Activated T-cell treated with anti-CD3 and anti-CD28 coated beads for 4 hours (primary cell): Measurements from ENCODE around the gene SMCHD1.
"Not testable (repeated sequence)": the region's sequence is repeated elsewhere in the genome, so short reads cannot be mapped to it uniquely, and the experiment has no call there.

Experiments
- DNase-seq: peaks from one replicate; pipeline ENCODE4 v3.0.0-alpha.2; 2020

The SMCHD1 gene

DNA sequence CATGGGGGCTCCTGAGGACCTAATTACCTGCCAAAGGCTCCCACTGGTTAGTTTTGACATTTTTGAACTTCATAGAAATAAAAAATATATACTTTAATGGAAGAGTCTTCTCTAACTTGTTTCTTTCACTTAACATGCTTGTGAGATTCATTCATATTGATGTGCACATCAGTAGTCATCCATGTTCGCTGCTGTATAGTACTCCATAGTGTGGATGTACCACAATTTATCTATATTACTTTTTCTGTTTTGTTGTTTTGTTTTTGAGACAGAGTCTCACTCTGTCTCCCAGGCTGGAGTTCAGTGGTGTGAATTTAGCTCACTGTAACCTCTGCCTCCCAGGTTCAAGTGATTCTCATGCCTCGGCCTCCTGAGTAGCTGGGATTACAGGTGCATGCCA is 168.4 kb downstream of the SMCHD1 start:
- DNase-seq: no peak

DNA sequence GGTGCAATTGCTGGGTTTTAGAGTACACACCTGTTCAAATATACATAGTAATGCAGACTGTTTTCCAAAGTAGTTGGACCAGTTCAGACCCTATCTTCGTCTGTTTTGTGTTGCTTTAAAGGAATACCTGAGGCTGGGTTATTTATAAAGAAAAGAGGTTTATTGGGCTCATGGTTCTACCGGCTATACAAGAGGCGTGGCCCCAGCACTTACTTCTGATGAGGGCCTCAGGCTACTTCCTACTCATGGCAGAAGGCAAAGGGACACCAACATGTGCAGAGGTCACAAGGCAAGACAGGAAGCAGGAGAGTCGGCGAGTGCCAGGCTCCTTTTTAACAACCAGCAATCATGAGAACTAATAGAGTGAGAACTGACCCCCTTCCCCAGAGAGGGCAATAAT is 169.3 kb downstream of the SMCHD1 start:
- no peak for DNase-seq

DNA sequence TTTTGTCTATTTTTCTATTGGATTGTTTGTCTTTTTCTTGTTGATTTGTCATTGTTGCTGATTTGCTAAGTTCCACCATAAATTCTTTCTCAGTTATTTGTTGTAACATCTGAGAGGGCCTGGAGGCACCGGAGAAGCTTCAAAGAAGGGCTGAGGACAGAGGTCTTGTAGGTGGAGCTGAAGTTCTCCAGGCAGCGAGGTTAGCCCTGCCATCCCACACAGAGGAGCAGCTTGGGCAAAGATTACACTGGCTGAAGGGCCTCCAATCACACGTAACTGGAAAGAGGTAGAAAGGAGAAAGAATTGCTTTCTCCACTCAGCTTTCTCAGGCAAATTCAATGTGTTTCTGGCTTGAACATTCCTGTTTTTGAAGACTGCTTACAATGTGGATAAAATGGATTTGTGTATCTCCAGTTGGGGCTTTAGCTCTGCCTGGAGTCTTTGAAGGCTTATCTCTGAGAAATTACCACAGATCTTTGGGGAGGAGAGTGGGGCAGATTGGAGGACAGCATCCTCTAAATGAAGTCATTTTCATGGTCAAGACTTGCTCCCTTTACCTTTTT is 170.2 kb downstream of the SMCHD1 start:
- no peak for DNase-seq

DNA sequence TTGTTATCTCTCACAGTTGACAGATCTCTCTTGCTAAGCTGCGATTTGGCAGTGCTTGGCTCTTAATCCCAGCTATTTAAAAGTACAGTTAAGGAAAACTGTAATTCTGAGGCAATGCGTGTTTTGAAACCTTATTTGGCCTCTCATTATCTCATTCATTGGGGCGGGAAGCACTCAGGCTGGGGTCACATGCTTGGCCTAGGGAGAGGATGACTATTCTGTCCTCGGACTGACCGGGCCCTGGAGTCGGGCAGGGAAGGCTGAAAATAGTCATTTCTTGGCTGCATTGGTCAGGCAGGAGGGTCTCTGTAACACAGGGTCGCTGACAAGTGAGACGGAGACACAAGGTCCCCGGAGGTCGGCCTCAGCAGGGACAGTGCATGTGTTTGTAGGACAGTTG is 171.1 kb downstream of the SMCHD1 start:
- no peak for DNase-seq

DNA sequence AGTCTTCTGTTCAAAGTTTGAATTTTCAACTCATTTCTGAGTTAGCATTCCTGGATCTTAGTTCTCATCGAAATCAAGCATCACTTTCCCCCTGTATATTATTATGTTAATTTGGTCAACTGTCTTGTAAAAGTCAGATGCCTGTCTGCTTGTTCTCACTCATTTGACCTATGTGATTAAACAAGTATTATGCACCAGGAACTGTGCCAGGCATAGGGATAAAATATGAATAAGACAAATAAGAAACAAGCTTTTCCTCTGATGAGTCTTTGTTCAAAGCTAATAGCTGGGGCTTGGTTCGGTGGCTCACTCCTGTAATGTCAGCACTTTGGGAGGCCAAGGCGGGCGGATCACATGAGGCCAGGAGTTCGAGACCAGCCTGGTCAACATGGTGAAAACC is 171.5 kb downstream of the SMCHD1 start:
- DNase-seq: no peak

DNA sequence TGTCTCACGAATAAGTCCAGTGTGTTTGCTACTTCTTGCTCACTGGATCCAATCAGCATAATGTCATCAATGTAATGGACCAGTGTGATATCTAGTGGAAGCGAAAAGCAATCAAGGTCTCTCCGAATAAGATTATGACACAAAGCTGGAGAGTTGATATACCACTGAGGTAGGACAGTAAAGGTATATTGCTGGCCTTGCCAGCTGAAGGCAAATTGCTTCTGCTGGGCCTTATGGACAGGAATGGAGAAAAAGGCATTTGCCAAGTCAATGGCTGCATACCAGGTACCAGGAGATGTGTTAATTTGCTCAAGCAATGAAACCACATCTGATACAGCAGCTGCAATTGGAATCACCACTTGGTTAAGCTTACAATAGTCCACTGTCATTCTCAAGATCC is 180.6 kb downstream of the SMCHD1 start:
- DNase-seq: not testable (repeated sequence)

DNA sequence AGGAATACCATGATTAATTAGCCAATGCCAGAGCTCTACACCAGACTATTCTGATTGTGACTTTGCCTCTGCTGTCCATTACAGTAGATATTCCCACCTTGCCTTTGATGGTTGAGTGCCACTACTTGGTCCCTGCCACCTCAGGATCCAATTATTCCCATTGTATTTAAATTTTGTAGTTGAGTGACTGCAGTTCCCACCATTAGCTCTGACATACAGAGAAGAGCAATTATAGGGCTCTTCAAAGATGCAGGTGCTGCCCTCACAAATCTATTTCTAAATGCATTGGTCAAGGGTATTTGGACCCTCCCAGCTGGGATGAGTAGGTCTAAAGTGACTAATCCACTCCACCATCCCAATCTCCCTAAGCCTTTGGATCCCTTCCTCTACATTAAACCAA is 181.8 kb downstream of the SMCHD1 start:
- not testable (repeated sequence) for DNase-seq

DNA sequence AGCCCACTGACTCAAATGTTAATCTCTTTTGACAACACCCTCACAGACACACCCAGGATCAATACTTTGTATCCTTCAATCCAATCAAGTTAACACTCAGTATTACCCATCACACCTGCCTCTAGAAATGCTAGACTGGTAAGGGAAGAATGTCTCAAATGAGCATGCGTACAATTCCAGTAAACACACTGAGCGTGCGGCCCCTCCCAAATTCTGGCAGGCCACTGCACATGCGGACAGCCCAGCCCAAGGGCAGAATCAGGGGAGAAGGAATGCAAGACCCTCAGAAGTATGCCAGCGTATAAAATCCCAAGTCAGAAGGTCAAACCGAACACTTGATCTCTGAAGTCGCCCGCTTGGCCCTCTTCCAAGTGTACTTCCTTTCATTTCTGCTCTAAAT is 183.7 kb downstream of the SMCHD1 start:
- no peak for DNase-seq

DNA sequence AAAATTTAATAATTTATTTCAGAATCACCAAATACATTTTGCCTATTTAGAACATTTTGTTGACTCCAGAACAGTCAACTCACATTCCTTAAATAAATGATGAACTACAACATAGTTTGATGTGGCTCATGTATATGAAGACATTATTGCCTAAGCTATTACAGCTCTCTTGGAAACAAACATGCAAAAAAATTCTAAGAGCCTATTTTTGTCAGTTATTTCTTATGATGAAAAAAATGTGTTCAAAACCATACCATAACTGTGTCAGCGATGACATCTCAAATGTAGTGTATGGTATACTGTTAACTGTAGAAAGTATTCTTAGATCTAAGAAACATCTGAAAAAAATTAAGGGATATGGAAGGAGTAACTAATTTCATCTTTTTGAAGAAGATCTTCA is 185.0 kb downstream of the SMCHD1 start:
- DNase-seq: no peak

DNA sequence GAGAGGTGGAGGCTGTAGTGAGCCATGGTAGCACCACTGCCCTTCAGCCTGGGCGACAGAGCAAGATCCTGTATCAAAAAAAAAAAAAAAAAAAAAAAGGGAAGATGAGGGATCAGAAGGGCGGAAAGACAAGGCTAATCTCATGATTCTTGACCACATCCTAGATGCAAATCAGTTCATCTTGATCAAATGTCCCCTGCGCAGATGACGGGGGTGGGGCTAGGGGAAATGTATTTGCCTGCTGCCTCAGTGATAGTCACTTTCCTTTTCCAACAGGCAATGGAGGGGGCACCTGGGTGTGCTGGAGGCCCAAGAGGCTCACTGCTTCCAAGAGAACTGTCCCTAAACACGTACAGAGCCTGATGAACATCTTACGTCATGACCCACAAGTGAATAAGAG is 187.6 kb downstream of the SMCHD1 start:
- DNase-seq: no peak

DNA sequence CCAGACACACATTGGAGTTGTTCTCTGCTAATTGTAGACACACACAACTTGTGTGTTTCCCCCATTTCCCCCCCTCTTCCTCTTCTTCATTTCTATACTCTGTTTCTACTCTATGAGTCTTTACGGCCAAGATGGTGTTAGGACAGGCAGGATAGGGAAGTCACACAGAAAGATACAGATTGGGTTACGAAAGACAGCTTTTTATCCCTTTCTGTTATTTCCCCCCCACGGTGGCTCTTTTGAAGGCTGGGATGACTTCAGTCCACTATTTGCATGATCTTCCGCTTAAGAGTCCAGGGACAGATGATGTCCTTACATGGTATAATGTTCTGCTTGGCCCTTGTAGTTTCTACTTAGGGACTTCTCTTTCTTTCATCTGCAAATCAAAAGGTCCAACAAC is 189.6 kb downstream of the SMCHD1 start:
- DNase-seq: no peak

DNA sequence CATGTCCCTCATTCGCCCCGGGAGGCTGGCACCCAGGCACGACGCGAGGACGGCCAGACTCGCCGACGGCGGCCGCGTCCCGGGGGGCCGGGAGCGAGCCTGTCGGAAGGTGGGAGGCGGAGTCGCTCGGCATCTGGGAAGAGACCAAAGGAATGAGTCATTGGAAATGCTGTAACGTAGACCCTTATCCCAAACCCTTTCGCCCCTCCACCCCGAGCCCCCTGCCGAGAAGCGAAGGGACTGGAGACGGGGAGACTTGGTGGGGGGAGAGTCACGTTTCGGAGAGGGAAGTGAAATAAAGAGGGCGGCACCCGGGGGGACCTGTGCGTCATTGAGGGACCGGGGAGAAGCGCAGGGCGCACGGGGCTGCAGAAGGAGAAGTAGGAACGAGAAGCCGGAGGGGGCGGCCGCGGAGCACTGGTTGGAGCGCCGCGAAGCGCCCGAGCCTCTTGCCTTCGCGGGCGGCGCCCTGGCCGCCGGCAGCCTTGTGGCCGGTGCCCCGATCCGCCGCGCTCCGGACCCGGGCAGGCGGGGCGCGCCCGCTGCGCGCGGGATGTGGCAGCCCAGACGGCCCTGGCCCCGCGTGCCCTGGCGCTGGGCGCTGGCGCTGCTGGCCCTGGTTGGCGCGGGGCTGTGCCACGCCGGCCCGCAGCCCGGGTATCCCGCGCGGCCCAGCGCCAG is 191.2 kb downstream of the SMCHD1 start, which contains the start of gene EMILIN2:
EMILIN2 (plus strand) TSS at position 371 of the 681 bp plus-strand sequence; CDS start at position 554, 183 bp downstream.
- peak; percentile 33 for DNase-seq

DNA sequence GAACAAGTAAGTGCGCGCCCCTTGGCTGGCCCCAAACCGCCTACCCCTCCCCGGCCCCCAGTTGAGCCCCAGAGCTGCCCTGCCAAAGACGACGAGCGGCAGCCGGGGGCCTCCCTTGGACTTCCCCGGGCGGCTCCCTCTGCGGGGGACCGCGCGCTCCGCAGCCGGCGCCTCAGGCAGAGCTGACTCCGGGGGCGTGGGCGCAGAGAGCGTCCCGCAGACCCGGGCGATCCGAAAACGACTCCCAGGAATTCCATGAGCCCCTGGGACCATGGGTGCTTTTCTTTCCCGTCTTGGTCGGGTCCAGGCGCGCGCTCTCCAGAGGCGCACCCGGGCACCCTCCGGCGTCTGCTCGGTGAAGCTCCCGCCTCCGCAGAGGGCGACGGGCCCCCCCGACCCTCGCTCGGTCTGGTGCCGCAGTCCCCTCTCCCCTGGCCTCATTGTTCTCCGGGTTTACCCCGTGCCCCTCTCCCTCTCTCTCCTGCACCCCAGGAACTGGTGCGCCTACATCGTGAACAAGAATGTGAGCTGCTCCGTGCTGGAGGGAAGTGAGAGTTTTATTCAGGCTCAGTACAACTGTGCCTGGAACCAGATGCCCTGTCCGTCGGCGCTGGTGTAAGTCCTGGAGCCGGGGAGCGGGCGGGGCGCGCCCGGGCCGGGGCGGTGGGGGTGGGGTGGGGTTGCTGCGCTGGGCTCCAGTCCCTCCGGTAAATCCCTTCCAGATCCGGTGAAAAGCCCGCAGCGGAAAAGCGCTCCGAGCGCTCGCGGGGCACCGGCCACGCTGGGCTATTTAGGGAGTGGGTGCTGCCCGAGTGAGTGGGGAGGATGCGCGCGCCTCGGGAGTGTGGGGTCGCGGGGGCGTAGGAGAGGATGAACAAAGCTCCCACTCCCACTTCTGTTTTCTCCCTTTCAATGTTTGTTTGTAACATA is 192.1 kb downstream of the SMCHD1 start:
- peak; percentile 14 for DNase-seq

DNA sequence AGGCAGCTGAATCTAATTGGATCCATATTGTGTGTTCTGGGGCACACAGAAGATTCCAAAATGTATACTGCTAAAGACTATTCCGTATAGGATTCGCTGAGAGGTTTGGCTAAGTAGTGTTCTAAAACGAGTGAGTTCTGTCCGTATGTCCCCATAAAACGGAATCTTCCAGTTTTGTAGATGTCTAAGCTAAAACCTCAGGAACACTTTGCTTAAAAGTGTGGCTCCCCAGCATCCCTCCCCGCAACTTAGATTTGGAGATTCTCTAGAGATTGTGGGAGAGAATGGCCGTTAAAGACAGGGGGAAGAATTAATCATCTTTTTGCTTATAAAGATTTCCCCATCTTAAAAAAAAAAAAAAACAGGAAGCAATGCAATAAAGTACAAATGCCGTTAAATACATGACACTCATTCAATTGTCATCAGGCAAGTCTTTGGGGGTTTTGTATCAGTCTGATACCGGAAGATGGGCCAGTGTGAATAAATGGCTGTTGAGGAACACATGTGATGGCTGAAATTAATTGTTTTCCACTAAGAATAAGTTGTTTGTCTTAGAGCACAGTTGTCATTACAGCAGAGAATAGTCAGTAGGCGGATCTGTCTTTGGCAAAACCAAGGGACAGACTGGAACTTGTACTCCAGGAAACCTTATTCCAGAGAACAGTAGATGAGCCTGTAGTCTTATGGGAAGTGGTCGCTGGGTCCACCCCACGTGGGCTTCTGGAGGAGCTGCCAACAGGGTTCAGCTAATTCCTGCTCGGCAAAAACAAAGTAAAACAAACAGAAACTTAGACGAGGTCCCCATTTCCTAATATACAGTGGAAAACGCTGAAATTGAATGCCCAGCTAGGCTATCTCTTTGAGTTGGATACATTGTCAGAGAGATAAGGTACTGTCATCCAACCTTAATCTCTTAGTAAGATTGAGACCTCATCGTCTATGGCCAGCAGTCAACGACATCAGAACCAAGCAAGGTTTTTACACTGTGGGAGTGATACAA is 193.0 kb downstream of the SMCHD1 start:
- no peak for DNase-seq

DNA sequence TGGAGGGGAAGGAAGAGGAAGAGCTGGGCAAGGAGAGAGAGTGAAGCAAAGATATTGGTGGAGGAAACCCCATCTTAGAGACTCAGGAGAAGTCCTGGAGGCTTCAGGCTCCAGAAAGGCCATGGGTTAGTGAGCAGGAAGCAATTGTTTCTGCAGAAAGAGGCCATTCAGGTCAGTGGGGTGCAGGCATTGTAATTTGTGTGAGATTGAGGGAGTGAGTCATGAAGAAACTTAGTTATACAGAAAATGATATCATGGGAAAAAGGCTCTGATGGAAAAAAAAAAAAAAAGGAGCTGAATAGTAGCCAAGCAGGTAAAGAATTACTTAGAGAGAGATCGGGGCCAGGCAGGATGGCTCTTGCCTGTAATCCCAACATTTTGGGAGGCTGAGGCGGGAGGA is 195.3 kb downstream of the SMCHD1 start:
- DNase-seq: no peak

DNA sequence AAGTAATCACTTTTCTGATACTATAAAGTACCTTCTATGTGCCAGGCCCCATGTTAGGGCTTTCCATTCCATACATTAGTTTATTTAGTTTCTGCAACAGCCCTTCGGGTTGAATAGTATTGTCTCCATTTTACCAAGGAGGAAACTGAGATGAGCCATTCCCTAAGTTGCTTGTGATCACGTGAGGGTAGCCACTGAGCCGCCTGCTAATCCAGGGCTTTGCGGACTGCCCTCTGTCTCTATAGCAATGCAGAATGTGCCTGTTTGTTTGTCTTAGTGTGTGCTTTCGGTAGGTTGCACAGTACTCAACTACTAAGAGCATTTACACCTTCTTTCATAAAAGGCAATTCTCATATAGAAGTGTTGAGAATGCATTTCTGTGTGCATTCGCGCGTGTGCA is 196.2 kb downstream of the SMCHD1 start:
- DNase-seq: no peak

DNA sequence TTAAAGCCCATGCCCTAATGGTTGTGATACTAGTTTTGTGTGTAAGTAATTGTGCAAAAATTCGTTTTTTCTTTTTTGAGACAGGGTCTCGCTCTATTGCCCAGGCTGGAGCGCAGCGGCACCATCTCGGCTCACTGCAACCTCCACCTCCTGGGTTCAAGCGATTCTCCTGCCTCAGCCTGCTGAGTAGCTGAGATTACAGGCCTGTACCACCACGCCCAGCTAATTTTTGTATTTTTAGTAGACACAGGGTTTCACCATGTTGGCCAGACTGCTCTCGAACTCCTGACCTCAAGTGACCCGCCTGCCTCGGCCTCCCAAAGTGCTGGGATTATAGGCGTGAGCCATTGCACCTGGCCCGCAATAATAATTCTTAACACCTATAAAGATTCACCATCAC is 196.9 kb downstream of the SMCHD1 start:
- DNase-seq: not testable (repeated sequence)

DNA sequence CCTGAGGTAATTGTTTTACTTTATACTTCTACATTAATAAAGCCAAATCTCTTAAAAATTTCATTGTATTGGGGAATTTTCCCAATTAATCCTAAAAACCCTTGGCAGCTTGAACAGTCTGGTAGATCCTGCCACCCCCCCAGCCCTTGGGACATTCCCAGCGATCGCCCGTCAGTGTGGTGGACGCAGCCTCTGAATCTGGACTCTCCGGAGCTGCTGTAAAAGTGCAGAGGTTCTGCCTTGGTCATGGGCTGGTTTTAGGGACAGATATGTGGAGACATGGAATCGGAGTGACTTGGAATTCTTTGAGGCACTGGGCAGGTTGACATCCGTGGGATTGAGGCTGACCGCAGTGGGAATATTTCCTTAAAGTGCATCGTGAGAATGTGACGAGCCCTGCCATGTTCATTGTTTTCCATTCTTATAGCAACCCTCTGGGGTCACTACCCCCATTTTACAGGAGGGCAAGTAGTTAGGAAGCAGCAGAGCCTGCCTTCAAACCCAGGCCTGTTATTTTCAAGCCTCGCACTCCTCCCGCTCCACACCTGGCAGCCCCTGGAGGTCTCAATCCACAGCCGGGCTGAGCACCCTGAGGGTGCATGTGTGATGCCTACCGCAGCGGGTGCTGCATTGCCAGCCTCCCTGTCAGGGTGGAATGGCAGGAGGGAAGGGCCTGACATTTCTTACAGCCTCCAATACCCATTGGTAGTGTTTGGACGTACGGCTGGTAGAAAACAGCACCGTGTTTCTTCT is 197.8 kb downstream of the SMCHD1 start:
- DNase-seq: no peak

DNA sequence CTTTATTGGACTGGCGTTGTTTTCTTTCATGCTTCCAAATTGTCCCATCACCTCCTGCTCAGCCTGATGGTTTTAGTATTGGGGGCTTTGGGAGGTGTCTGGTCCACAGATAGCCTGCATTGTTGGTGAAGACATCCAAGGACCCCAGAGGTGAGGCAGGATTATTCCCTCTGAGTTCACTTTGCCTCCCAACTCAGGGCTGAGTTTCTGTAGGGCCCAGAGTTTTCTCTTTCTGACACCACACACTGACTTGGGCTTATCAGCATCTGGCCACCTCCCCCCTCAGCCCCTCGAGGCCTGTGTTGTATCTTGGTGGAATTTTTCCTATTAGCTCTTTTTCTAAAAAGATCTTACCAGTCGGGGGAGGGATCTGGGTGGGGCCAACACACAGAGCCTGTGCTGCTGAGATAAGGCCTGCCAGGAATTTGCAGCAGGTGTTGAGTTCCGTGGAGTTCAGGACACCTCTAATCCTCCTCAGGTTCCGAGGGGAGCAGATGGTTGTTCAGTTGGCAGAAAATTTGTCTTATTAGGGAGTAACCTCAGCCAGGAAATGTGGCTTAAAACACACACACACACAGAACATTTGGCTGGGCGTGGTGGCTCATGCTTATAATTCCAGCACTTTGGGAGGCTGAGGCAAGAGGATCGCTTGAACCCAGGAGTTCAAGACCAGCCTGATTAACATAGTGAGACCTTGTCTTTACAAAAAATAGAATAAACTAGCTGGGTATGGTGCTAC is 198.6 kb downstream of the SMCHD1 start:
- DNase-seq: no peak
